ENCODE measurements around the gene ANO10. TPM values are rescaled to one million over a fixed set of nuclear protein-coding genes. Genes with fewer than 3 reads are reported as not detected.
A peak's percentile ranks its signal among the peaks of the same experiment; 100 is the strongest.

Gene ANO10
- total and polyA plus RNA-seq, 2 donors (not counting 3 experiments of a cell fraction or from before 2014, with no cell fraction given), result 28.4 to 45.8 TPM

DNA sequence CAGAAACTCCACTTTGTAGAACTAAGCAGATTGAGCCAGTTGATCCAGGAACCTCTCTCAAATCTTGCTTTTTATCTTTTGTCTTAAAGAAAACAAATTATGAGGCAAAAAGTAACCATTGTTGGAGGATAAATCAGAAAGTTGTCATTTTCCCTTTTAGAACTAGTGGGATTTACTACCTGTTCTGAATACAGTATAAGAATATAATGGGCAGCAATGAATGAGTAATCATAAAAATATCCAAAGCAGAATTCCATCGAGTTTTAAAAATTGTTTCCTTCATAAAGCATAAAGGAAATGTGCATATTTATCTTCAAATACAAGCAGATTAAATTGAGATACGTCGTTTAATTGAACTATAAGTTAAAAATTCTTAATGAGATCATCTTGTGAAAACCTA is 15.9 kb upstream of the ANO10 start:
- ChIA-PET CTCF (interaction anchor here (1.2 kb wide), 1 partner anchor 94 kb away, joined by 4 read pairs; no protein-coding TSS in a partner anchor), POLR2A (no interaction called here)
- peak; percentile 43 for FAIRE-seq
- Histone ChIP-seq H3K4me2 (ENCODE audit: insufficient read depth, low read length) (peak overlapping the region; percentile 56), H3K4me1 (ENCODE audit: control insufficient read depth, extremely low read depth, insufficient read depth, low read length) (peaks cover 22% of the 10 kb centered on the region), H3K9me1 (replicated peaks; ENCODE audit: control insufficient read depth, extremely low read depth, insufficient read depth, low read length) (no peaks in the 10 kb centered on the region), H3K9me3 (replicated peaks; ENCODE audit: control insufficient read depth, insufficient read depth, low read length) (no peaks in the 10 kb centered on the region), H3K27me3 (ENCODE audit: control insufficient read depth in 2 of 2, insufficient read depth in 2 of 2, low read length in 2 of 2) (peaks cover 0 to 2% of the 10 kb centered on the region in 2 experiments), H4K20me1 (replicated peaks; ENCODE audit: control insufficient read depth, extremely low read depth, insufficient read depth, low read length) (no peaks in the 10 kb centered on the region), H3K36me3 (ENCODE audit: control insufficient read depth in 2 of 2, extremely low read depth in 1 of 2, insufficient read depth in 2 of 2, low read length in 2 of 2) (no peaks in the 10 kb centered on the region), H2AFZ (ENCODE audit: low read depth, low read length) (no peak overlapping the region), H3K79me2 (ENCODE audit: control insufficient read depth, insufficient read depth, low read length) (no peaks in the 10 kb centered on the region), H3K9ac (replicated peaks; ENCODE audit: extremely low read depth, insufficient read depth, low read length) (no peak overlapping the region), H3K4me3 (replicated peaks in 1 of 3; ENCODE audit: insufficient read depth in 1 of 3, low read depth in 1 of 3, low read length in 3 of 3) (no peak overlapping the region), H3K27ac (ENCODE audit: insufficient read depth, low read depth, low read length) (peak overlapping the region; percentile 32)
- DNase-seq (ENCODE audit: low read depth, low spot score), result peak; percentile 30
- TF ChIP-seq FOS (IDR thresholded peaks at IDR 0.05; ENCODE audit: borderline replicate concordance, insufficient read depth, low read length) (peak; percentile 12), EZH2 (IDR thresholded peaks at IDR 0.05; ENCODE audit: borderline replicate concordance, low read depth, low read length, severe bottlenecking) (no peak), JUN (IDR thresholded peaks at IDR 0.05; ENCODE audit: borderline replicate concordance, insufficient read depth, insufficient read length, low read depth) (no peak)
- BruUV-seq (replicated peaks), result no TSS peak
- dilution Hi-C loops (cut with MboI; ENCODE audit: extremely low pct_ligation_motif_present, low sequenced_read_pairs) (no loop called here), intact Hi-C loops (cut with micrococcal nuclease) (no loop called here)

DNA sequence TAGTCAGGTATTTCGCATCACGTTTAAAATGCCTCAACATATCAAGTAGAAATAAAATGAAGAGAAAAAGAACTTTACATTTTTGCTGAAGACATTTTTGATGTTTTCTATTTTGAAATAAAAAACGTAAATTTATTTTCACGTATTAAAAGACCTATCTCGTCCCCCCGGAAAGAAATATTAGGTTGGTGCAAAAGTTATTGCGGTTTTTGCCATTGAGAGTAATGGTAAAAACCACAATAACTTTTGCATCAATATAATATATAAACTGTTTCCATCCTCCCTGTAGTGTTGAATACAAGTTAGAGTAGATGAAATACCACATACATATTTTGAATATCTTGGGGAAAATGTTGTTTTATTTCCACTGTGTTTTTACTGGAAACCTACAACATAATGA is 11.2 kb upstream of the ANO10 start:
- Histone ChIP-seq H3K36me3 (ENCODE audit: control insufficient read depth in 2 of 2, extremely low read depth in 1 of 2, insufficient read depth in 2 of 2, low read length in 2 of 2) (no peaks in the 10 kb centered on the region), H3K4me3 (replicated peaks in 1 of 3; ENCODE audit: insufficient read depth in 1 of 3, low read depth in 1 of 3, low read length in 3 of 3) (no peak overlapping the region), H3K27me3 (ENCODE audit: control insufficient read depth in 2 of 2, insufficient read depth in 2 of 2, low read length in 2 of 2) (no peaks in the 10 kb centered on the region), H3K9ac (replicated peaks; ENCODE audit: extremely low read depth, insufficient read depth, low read length) (no peak overlapping the region), H3K9me3 (replicated peaks; ENCODE audit: control insufficient read depth, insufficient read depth, low read length) (no peaks in the 10 kb centered on the region), H3K4me1 (ENCODE audit: control insufficient read depth, extremely low read depth, insufficient read depth, low read length) (peaks cover 20% of the 10 kb centered on the region), H2AFZ (ENCODE audit: low read depth, low read length) (no peak overlapping the region), H3K9me1 (replicated peaks; ENCODE audit: control insufficient read depth, extremely low read depth, insufficient read depth, low read length) (no peaks in the 10 kb centered on the region), H3K4me2 (ENCODE audit: insufficient read depth, low read length) (peak overlapping the region; percentile 16), H3K79me2 (ENCODE audit: control insufficient read depth, insufficient read depth, low read length) (no peaks in the 10 kb centered on the region), H4K20me1 (replicated peaks; ENCODE audit: control insufficient read depth, extremely low read depth, insufficient read depth, low read length) (no peaks in the 10 kb centered on the region), H3K27ac (ENCODE audit: insufficient read depth, low read depth, low read length) (peak overlapping the region; percentile 38)
- no peak for TF ChIP-seq EZH2 (IDR thresholded peaks at IDR 0.05; ENCODE audit: borderline replicate concordance, low read depth, low read length, severe bottlenecking)
- TF ChIP-seq, protein P1, sequence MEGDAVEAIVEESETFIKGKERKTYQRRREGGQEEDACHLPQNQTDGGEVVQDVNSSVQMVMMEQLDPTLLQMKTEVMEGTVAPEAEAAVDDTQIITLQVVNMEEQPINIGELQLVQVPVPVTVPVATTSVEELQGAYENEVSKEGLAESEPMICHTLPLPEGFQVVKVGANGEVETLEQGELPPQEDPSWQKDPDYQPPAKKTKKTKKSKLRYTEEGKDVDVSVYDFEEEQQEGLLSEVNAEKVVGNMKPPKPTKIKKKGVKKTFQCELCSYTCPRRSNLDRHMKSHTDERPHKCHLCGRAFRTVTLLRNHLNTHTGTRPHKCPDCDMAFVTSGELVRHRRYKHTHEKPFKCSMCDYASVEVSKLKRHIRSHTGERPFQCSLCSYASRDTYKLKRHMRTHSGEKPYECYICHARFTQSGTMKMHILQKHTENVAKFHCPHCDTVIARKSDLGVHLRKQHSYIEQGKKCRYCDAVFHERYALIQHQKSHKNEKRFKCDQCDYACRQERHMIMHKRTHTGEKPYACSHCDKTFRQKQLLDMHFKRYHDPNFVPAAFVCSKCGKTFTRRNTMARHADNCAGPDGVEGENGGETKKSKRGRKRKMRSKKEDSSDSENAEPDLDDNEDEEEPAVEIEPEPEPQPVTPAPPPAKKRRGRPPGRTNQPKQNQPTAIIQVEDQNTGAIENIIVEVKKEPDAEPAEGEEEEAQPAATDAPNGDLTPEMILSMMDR (IDR thresholded peaks at IDR 0.05; ENCODE audit: extremely low read depth in 1 of 2, insufficient read depth in 1 of 2, low read depth in 1 of 2, low read length in 2 of 2), result no peak
- TF ChIP-seq, protein P2, sequence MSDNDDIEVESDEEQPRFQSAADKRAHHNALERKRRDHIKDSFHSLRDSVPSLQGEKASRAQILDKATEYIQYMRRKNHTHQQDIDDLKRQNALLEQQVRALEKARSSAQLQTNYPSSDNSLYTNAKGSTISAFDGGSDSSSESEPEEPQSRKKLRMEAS (IDR thresholded peaks at IDR 0.05; ENCODE audit: insufficient read depth, insufficient read length), result no peak
- TF ChIP-seq FOS (IDR thresholded peaks at IDR 0.05; ENCODE audit: borderline replicate concordance, insufficient read depth, low read length), result no peak
- no peak for TF ChIP-seq POLR2A (IDR thresholded peaks at IDR 0.05; ENCODE audit: low read depth, low read length)
- TF ChIP-seq GATA2 (IDR thresholded peaks at IDR 0.05; ENCODE audit: insufficient read depth, insufficient read length, low read depth, low read length), result no peak
- TF ChIP-seq MYC (IDR thresholded peaks at IDR 0.05; ENCODE audit: low read depth, low read length), result no peak
- TF ChIP-seq JUN (IDR thresholded peaks at IDR 0.05; ENCODE audit: borderline replicate concordance, insufficient read depth, insufficient read length, low read depth), result no peak
- TF ChIP-seq POLR2AphosphoS5 (IDR thresholded peaks at IDR 0.05; ENCODE audit: insufficient read depth, low read depth, low read length), result no peak
- POLR2A ChIA-PET, result no interaction called here
- BruUV-seq (replicated peaks), result no TSS peak
- intact Hi-C loops (cut with micrococcal nuclease) (loop anchor here (1.0 to 2.0 kb wide), 4 partner anchors 11 to 386 kb away; partner anchors contain the start of genes ABHD5 and ANO10), dilution Hi-C loops (cut with MboI; ENCODE audit: extremely low pct_ligation_motif_present, low sequenced_read_pairs) (no loop called here)
- no peak for FAIRE-seq
- CTCF ChIA-PET, result interaction anchor here (1.1 to 2.9 kb wide), 2 partner anchors 11 to 129 kb away, joined by 3 to 12 read pairs; partner anchors contain the start of gene ANO10
- no peak for DNase-seq (ENCODE audit: low read depth, low spot score)
